GM18507 (cell line): ENCODE results near the gene PALLD.
A peak's percentile ranks its signal among the peaks of the same experiment; 100 is the strongest.

Experiments used
- DNase-seq: peaks from one replicate; pipeline ENCODE4 v3.0.0; 2011; ENCODE audit warnings: low read depth; ENCODE audit not compliant: insufficient read length; ENCODE audit errors: extremely low spot score
- FAIRE-seq: peaks from 2 replicates; lab custom pipeline; 2011; peaks lifted over from hg19 to GRCh38; lab: Jason Lieb, UNC

The PALLD gene

GRCh38 chr4:168886351-168886750 lies 389.5 kb downstream of the PALLD start:
- no peak for DNase-seq
- no peak for FAIRE-seq

GRCh38 chr4:168887809-168888208 lies 391.0 kb downstream of the PALLD start:
- no peak for DNase-seq

GRCh38 chr4:168888715-168889215 lies 391.9 kb downstream of the PALLD start:
- DNase-seq (no peak), FAIRE-seq (no peak)

More at GRCh38 chr4:168887809-168888208, 391.0 kb downstream of the PALLD start:
- no peak for FAIRE-seq

GRCh38 chr4:168891086-168891485 lies 394.2 kb downstream of the PALLD start:
- FAIRE-seq (no peak), DNase-seq (no peak)

- FAIRE-seq (no peak), DNase-seq (no peak)
Observed at GRCh38 chr4:168891688-168892087, 394.8 kb downstream of the PALLD start.

DNA sequence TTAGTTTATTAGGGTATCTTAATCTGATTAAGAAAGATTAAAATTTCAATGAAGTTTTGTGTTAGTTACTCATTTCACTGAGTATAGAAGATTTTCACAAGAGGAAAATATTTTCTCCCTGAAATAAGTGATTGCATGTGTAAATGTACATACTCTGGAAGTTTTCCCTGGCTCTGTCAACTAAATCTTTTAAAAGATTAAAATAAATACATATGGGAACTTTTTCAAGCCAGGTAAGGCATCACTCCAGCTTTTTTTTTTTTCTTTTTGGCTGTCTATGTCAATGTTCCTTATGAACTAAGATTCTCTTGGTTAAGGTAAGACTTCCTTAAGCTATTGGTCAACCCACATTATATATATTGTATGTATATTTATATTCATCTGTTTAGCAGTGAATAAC lies 395.6 kb downstream of the PALLD start:
- DNase-seq: no peak
- FAIRE-seq: no peak

DNA sequence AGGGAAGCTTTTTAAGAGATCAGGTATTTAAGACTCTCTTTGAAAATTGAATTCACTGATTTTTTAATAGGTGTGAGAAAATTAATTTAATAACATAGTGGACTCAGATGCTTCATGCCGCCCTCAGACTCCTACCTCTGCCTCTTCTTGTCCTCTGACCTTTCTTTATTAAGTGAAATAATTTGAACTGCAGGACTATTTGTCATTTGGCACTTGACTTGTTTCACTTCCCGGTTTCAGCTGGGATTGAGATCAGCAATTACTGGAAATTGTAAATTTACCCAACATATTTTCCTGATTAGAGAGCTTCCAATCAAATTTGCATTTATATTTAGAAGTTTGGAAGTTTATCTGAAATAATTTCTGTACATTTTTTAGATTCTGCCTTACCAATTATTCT lies 396.4 kb downstream of the PALLD start:
- DNase-seq: no peak
- FAIRE-seq: no peak

- FAIRE-seq (no peak), DNase-seq (no peak)
Observed at GRCh38 chr4:168893807-168894206, 397.0 kb downstream of the PALLD start.

DNA sequence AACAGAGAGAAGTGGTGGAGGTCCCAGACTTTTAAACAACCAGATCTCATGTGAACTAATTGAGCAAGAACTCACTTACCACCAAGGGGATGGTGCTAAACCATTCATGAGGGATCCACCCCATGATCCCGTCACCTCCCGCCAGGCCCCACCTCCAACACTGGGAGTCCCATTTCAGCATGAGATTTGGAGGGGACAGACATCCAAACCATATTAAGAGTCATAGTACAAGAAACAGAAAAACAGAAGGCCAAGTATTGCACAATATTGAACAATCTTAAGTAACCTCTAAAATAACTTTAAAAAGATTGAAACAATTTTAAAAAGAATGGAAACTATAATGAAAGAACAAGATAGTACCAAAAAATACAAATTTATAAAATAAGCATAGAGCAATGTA lies 403.2 kb downstream of the PALLD start:
- no peak for DNase-seq
- FAIRE-seq: no peak

GRCh38 chr4:168907119-168907698 lies 410.4 kb downstream of the PALLD start:
- DNase-seq (no peak), FAIRE-seq (no peak)

DNA sequence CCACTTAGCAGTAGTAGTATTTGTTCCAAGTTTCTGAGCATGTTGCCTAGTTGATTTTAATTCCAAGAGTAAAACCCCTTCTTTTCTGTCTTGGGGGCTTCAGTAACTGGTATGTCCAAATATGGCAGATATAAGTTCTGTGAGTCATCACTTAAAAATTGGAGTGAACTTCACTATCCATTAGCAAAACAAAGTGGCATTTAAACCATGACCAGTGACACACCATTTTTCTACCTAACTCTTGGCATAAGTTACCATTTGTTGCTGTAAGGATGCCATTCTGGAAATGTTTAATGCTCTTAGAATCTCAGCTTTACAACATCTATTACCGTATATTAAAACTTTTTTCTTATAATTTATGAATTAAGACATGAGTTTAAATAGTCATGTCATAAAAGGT lies 411.2 kb downstream of the PALLD start:
- FAIRE-seq (no peak), DNase-seq (no peak)

DNA sequence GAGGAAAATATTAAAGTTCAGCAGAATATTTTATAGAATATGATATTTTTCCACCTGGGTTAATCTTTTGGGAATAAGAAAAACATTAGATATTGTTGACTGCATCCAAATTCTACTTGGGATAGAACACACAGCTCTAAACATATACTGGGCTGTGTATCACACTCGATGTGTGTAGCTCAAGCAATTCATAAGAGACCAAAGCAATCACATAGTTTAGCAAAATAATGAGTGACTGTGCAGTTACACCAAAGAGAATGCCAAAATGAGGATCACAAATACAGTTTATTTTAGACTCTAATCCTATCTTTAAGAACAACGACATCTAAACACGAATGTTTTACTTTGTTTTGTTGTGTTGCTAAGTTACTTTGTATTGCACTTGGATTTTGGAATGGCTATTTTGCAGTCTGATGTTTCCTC lies 412.0 kb downstream of the PALLD start:
- DNase-seq: no peak
- FAIRE-seq: peak; percentile 35

DNA sequence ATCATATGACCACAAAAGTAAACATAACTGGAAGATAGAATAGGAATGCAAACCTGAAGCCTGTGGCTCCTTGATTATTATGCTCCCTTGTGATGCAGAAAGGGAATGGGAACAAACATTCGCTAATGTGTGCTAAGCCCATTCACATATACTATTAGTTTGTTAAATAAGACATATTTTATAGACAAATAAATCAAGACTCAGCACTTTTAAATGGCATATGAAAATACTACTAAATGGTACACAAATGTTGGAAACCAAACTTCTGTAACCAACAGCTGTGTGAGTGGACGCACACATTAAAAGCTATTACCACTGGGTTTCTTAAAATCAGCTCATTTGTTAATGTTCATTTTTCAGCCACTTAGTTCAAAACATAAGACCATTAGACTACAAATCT lies 417.2 kb downstream of the PALLD start:
- FAIRE-seq (no peak), DNase-seq (no peak)

DNA sequence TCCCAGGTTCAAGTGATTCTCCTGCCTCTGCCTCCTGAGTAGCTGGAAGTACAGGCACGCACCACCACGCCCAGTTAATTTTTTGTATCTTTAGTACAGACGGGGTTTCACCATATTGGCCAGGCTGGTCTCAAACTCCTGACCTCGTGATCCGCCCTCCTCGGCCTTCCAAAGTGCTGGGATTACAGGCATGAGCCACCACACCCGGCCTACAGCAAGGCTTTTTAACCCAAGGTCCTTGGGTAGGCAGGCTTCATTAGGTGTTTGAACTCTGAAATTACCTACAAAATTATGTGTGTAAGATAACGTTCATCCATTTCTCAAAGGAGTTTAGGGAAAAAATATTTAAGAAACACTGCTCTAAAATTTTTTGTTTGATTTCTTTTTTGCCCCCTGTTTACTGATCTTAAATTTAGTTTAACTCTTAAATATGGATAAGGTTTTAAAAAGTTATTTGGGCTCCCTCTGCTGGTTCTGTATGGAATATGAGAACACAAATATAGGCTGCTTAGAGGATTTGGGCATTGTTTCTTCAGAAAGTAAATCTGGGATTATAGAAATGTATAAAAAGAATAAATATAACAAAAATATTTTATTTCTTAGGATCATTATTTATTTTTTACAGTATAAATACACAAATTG lies 420.4 kb downstream of the PALLD start:
- FAIRE-seq (peak; percentile 78), DNase-seq (peak; percentile 20)

GRCh38 chr4:168919706-168920324 lies 423.0 kb downstream of the PALLD start:
- FAIRE-seq: peak; percentile 12
- DNase-seq: no peak

DNA sequence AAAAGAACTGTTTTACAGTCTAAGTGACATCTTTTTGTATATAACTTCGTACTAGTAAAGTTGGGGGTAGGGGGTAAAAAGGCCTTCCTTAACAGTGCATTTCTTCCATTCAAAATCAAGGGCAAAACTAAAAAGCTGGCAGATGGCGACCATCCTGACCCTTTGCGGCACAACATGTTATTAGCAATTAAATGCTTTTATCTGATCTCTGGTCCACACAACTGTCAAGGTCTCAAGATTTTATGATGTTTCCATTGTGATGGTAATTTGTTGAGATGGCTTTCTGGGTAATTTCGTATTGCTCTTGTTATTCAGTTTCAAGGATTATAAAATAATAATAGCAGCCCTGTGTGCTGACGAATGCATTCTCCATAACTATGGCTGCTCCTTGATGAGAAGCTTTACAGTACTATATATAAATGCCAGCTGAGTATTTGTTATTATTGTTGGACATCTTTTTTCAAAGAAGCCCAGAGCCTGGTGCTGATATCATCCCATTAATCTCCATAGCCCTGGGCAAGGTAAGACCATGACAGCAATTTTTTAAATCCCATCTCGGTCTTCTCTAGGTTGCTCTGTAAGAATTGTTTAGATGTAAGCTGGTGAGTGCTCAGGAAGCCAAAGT lies 423.7 kb downstream of the PALLD start:
- FAIRE-seq: no peak
- no peak for DNase-seq

- DNase-seq: peak; percentile 35
- peak; percentile 92 for FAIRE-seq
Observed at GRCh38 chr4:168923526-168924194, 426.8 kb downstream of the PALLD start.

- DNase-seq: no peak
- no peak for FAIRE-seq
Observed at GRCh38 chr4:168924667-168925066, 427.8 kb downstream of the PALLD start.

DNA sequence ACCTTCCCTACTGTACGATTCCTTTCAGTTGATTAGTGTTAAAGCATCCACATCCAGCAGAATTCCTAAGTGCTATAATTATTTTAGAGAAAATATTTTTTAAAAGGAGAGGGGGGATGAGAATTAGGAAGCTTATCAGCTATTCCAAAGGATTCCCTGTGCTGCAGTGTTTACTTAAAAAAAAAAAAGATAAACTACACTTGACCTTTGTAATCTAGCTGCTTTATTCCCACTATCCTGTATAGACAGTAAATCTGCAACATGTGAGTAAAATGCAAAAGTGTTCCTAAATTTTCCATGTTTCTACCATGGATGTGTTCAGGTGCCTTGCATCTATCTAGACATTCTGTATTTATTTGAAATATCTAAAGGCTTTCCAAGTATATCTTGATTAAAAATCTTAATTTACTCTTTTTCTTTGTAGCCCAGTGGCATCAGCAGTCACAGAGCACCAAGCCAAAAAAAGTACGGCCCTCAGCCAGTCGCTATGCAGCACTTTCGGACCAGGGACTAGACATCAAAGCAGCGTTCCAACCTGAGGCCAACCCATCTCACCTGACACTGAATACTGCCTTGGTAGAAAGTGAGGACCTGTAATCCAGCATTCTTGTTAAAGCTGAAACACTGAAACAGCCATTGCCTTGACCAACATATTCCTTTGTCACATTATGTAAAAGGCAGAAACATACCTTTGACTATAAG lies 429.1 kb downstream of the PALLD start:
- no peak for FAIRE-seq

More for the DNA sequence above, 429.1 kb downstream of the PALLD start:
- DNase-seq: no peak
